IMR-90 (cell line): ENCODE data around the gene POFUT2. TPM values are rescaled to one million over a fixed set of nuclear protein-coding genes. Genes with fewer than 3 reads are reported as not detected.
A peak's percentile ranks its signal among the peaks of the same experiment; 100 is the strongest.

ENCODE experiments used
- ATAC-seq: fragments of 200-7000 bp; cut with Tn5 transposase; 2 replicates; pipeline ENCODE4 v1.9.1; 2020; ENCODE audit warnings: low read depth, mild to moderate bottlenecking, moderate library complexity
- BruUV-seq: library from RNA; stranded (reverse); fragments of 400-500 nt; replicated peaks from 2 replicates; lab custom pipeline; 2021; lab: Mats Ljungman, UMichigan
- CTCF ChIA-PET: fragments of 300-600 bp; formaldehyde crosslinking; extraction: SDS; loops from one replicate; lab custom pipeline; 2021; ENCODE audit warnings: antibody characterized with exemption; lab: Yijun Ruan, JAX
- POLR2A ChIA-PET: fragments of 300-600 bp; sonication (Branson Sonifier 250); formaldehyde crosslinking; loops from one replicate; lab custom pipeline; 2022; ENCODE audit warnings: antibody characterized with exemption; ENCODE audit not compliant: unreplicated experiment; lab: Charles Lee
- DNase-seq: peaks from one replicate; pipeline ENCODE4 v3.0.0; 2013
- H2AFZ ChIP-seq: replicated peaks from 2 replicates; pipeline ENCODE3; 2013; ENCODE audit warnings: low read length, mild to moderate bottlenecking; ENCODE audit not compliant: poor library complexity
- H2AK5ac ChIP-seq: 2 replicates; pipeline ENCODE4 v1.6.1; 2013; ENCODE audit warnings: low read depth, low read length, inconsistent platforms
- H2AK9ac ChIP-seq: replicated peaks from 2 replicates; pipeline ENCODE3; 2013; ENCODE audit warnings: mild to moderate bottlenecking, low read depth, low read length, moderate library complexity; ENCODE audit not compliant: poor library complexity
- H2BK120ac ChIP-seq: 2 replicates; pipeline ENCODE4 v1.6.1; 2013; ENCODE audit warnings: low read depth, low read length, inconsistent platforms
- H2BK15ac ChIP-seq: 3 replicates; pipeline ENCODE4 v1.6.1; 2013; ENCODE audit warnings: low read depth, low read length, inconsistent platforms
- H2BK20ac ChIP-seq: 2 replicates; pipeline ENCODE4 v1.6.1; 2013; ENCODE audit warnings: low read depth, mild to moderate bottlenecking, inconsistent platforms, low read length, moderate library complexity
- H2BK5ac ChIP-seq: 2 replicates; pipeline ENCODE4 v1.6.1; 2013; ENCODE audit warnings: mild to moderate bottlenecking, low read depth, low read length, inconsistent platforms; ENCODE audit not compliant: poor library complexity, severe bottlenecking
- H3K14ac ChIP-seq: replicated peaks from 2 replicates; pipeline ENCODE4 v1.6.1; 2013; ENCODE audit warnings: low read depth, low read length, inconsistent platforms
- H3K18ac ChIP-seq: 2 replicates; pipeline ENCODE4 v1.6.1; 2013; ENCODE audit warnings: low read depth, low read length, control low read depth
- H3K23ac ChIP-seq: 2 replicates; pipeline ENCODE4 v1.6.1; 2013; ENCODE audit warnings: low read depth, low read length, inconsistent platforms
- H3K27ac ChIP-seq: 2 replicates; pipeline ENCODE4 v1.5.1; 2013; ENCODE audit warnings: mild to moderate bottlenecking, control low read depth, low read length; ENCODE audit not compliant: insufficient read depth
- H3K27me3 ChIP-seq: 2 replicates; pipeline ENCODE4 v1.6.1; 2013; ENCODE audit warnings: low read length; ENCODE audit not compliant: control insufficient read depth, insufficient read depth
- H3K36me3 ChIP-seq: 2 replicates; pipeline ENCODE4 v1.6.1; 2013; ENCODE audit warnings: low read length, mixed read lengths; ENCODE audit not compliant: control insufficient read depth, insufficient read depth
- H3K4ac ChIP-seq: 2 replicates; pipeline ENCODE4 v1.6.1; 2013; ENCODE audit warnings: low read depth, low read length, inconsistent platforms
- H3K4me1 ChIP-seq: 2 replicates; pipeline ENCODE4 v1.6.1; 2013; ENCODE audit warnings: low read length, mixed read lengths; ENCODE audit not compliant: control insufficient read depth, insufficient read depth
- H3K4me2 ChIP-seq: 2 replicates; pipeline ENCODE4 v1.6.1; 2013; ENCODE audit warnings: low read depth, mild to moderate bottlenecking, control low read depth, low read length, moderate library complexity
- H3K4me3 ChIP-seq: 2 replicates; pipeline ENCODE4 v1.5.1; 2013; ENCODE audit warnings: low read depth, mild to moderate bottlenecking, control low read depth, low read length, moderate library complexity; ENCODE audit not compliant: insufficient read depth
- H3K56ac ChIP-seq: 2 replicates; pipeline ENCODE4 v1.6.1; 2013; ENCODE audit warnings: low read length, inconsistent platforms; ENCODE audit not compliant: insufficient read depth; ENCODE audit errors: extremely low read depth
- H3K79me1 ChIP-seq, 2 experiments: 2 replicates each; pipeline ENCODE4 v1.6.1; 2013; ENCODE audit warnings: low read length in 2 of 2, inconsistent platforms in 1 of 2, low read depth in 1 of 2
- H3K9ac ChIP-seq: 2 replicates; pipeline ENCODE4 v1.6.1; 2013; ENCODE audit warnings: low read depth, low read length, control low read depth
- H3K9me1 ChIP-seq: 2 replicates; pipeline ENCODE4 v1.6.1; 2013; ENCODE audit warnings: low read length, inconsistent platforms; ENCODE audit not compliant: insufficient read depth
- H3K9me3 ChIP-seq: 2 replicates; pipeline ENCODE4 v1.6.1; 2013; ENCODE audit warnings: low read length; ENCODE audit not compliant: control insufficient read depth, insufficient read depth
- H4K20me1 ChIP-seq: 2 replicates; pipeline ENCODE4 v1.6.1; 2013; ENCODE audit warnings: low read length, inconsistent platforms; ENCODE audit not compliant: insufficient read depth
- H4K5ac ChIP-seq: 2 replicates; pipeline ENCODE4 v1.6.1; 2013; ENCODE audit warnings: mild to moderate bottlenecking, low read depth, low read length, control low read depth
- H4K8ac ChIP-seq, 2 experiments: 2 replicates each; pipeline ENCODE4 v1.6.1; 2013; ENCODE audit warnings: low read depth in 2 of 2, low read length in 2 of 2, control low read depth in 1 of 2, inconsistent platforms in 1 of 2
- H4K91ac ChIP-seq: 2 replicates; pipeline ENCODE4 v1.6.1; 2013; ENCODE audit warnings: low read depth, low read length, inconsistent platforms; ENCODE audit not compliant: insufficient read depth
- CHD1 ChIP-seq: IDR thresholded peaks from 2 replicates; pipeline ENCODE4 v1.6.1; 2012; ENCODE audit warnings: low read depth, low read length, improper control_type of control experiment
- NFE2L2 ChIP-seq: fragments of 150-350 bp; IDR thresholded peaks from 2 replicates; pipeline ENCODE4 v1.6.1; 2016; ENCODE audit warnings: low read depth, mild to moderate bottlenecking, low read length
- RAD21 ChIP-seq: IDR thresholded peaks from 2 replicates; pipeline ENCODE4 v1.6.1; 2012; ENCODE audit warnings: low read length, improper control_type of control experiment
- WGBS, 2 experiments: methylation state at CpG; one replicate each; pipeline versions ENCODE4 v1.1.5 to v1.1.7; 2013; ENCODE audit warnings: missing lambda C conversion rate in 2 of 2; ENCODE audit not compliant: insufficient read length in 1 of 2; ENCODE audit errors: extremely low coverage in 2 of 2; 5-methylcytosine and 5-hydroxymethylcytosine counted together
- dilution Hi-C: fragments of 300-500 bp; cut with HindIII; formaldehyde crosslinking; loops from one replicate; pipeline ENCODE4 v1.14.3; 2018; ENCODE audit warnings: low sequenced_read_pairs; ENCODE audit not compliant: unreplicated experiment
- in situ Hi-C: fragments of 300-500 bp; cut with MboI; formaldehyde crosslinking; loops from 3 replicates; pipeline ENCODE4 v1.14.3; 2019; ENCODE audit warnings: low sequenced_read_pairs, inconsistent platforms, mixed read lengths
- intact Hi-C: fragments of 100-400 bp; cut with micrococcal nuclease; formaldehyde crosslinking; loops from 2 replicates; pipeline ENCODE4 v1.10.0; 2022
- polyA plus RNA-seq, 3 experiments: library from polyadenylated mRNA; depleted of rRNA; stranded (reverse); fragments of >200 nt; gene quantifications; 2 replicates each; pipeline ENCODE4 v1.2.3, GENCODE V29; 2012; ENCODE audit warnings: low replicate concordance in 1 of 3
- total RNA-seq: library from RNA; depleted of rRNA; stranded (reverse); fragments of >200 nt; gene quantifications from 2 replicates; pipeline ENCODE4 v1.2.3, GENCODE V29; 2012
- TF ChIP-seq, protein P1 (sequence below): fragments of 150-350 bp; IDR thresholded peaks from 2 replicates; pipeline ENCODE4 v1.6.1; 2016; ENCODE audit warnings: low read depth, mild to moderate bottlenecking, low read length, moderate library complexity, borderline replicate concordance

POFUT2 gene
- total and polyA plus RNA-seq, 2 of the 4 experiments (the other 2 are of a cell fraction) = 18.8 to 59.3 TPM

- H3K18ac ChIP-seq = no peak overlapping the region
- H3K27me3 ChIP-seq = no peaks in the 10 kb centered on the region
- intact Hi-C loops (no loop called here), in situ Hi-C loops (no loop called here), dilution Hi-C loops (no loop called here)
- H3K23ac ChIP-seq = no peak overlapping the region
- no peak overlapping the region for H2AK9ac ChIP-seq
- no peak overlapping the region for H2AFZ ChIP-seq
- H3K9me1 ChIP-seq = peaks cover 13% of the 10 kb centered on the region
- ATAC-seq (no peak), DNase-seq (no peak)
- H2BK20ac ChIP-seq = no peak overlapping the region; the same call in 1 of the 2 replicates
- TF ChIP-seq NFE2L2 (no peak), CHD1 (no peak), RAD21 (no peak)
- TF ChIP-seq, protein P1, sequence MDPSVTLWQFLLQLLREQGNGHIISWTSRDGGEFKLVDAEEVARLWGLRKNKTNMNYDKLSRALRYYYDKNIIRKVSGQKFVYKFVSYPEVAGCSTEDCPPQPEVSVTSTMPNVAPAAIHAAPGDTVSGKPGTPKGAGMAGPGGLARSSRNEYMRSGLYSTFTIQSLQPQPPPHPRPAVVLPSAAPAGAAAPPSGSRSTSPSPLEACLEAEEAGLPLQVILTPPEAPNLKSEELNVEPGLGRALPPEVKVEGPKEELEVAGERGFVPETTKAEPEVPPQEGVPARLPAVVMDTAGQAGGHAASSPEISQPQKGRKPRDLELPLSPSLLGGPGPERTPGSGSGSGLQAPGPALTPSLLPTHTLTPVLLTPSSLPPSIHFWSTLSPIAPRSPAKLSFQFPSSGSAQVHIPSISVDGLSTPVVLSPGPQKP = no peak
- H3K14ac ChIP-seq = no peak overlapping the region
- POLR2A ChIA-PET = no interaction called here
- no peak overlapping the region for H3K27ac ChIP-seq
- peaks cover 15 to 58% of the 10 kb centered on the region in 2 experiments for H3K79me1 ChIP-seq
- peak overlapping the region in 1 of 2 experiments; percentile 15; a peak in 1 of 4 replicates for H4K8ac ChIP-seq
- no peaks in the 10 kb centered on the region; the same call in 1 of the 2 replicates for H4K20me1 ChIP-seq
- no peaks in the 10 kb centered on the region for H3K36me3 ChIP-seq
- peak overlapping the region; percentile 58; the same call in 1 of the 2 replicates for H3K4ac ChIP-seq
- no peaks in the 10 kb centered on the region for H3K9me3 ChIP-seq
- WGBS, 2 experiments = 100% methylated on average over 2 of the region's 4 CpGs; no CpG with 5 or more reads in 1 of the 2 experiments
- no peak overlapping the region for H3K9ac ChIP-seq
- H3K4me1 ChIP-seq = peaks cover 43% of the 10 kb centered on the region
- H3K56ac ChIP-seq = no peak overlapping the region
- H3K4me3 ChIP-seq = no peak overlapping the region
- H2BK15ac ChIP-seq = peak overlapping the region; percentile 69; the same call in 2 of the 3 replicates
- H4K5ac ChIP-seq = no peak overlapping the region
- no peak overlapping the region; the same call in 1 of the 2 replicates for H4K91ac ChIP-seq
- CTCF ChIA-PET = no interaction called here
- H2BK120ac ChIP-seq = peak overlapping the region; percentile 47; the same call in 1 of the 2 replicates
- no peak overlapping the region for H2BK5ac ChIP-seq
- no peak overlapping the region for H3K4me2 ChIP-seq
- H2AK5ac ChIP-seq = peak overlapping the region; percentile 80; the same call in 1 of the 2 replicates
- no TSS peak for BruUV-seq
These were observed 10.2 kb upstream of the POFUT2 start for GRCh38 chr21:45297869-45298268.
